Measurements from ENCODE around the gene ZNF23.

ZNF23 gene

DNA sequence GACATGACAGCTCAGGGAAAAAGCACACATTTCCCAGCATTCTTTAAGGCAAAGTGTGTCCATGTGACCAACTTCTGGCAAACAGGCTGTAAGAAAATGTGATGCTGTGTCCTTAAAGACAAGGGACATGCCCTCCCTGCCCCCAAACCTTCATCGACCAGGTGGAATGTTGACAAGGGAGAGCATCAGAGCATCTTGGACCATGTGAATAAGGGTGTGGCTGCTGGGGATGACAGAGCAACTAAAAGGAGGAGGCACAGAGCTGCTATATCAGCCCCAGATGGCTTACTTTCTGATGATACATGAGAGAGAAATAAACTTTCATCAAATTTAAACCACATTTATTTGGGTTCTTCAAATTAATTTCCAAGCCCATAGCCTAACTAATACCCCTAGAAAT lies 2.2 kb upstream of the ZNF23 start:
- no peak for DNase-seq

- DNase-seq = no peak
These were observed 1.1 kb downstream of the ZNF23 start for GRCh38 chr16:71460941-71461340.

DNA sequence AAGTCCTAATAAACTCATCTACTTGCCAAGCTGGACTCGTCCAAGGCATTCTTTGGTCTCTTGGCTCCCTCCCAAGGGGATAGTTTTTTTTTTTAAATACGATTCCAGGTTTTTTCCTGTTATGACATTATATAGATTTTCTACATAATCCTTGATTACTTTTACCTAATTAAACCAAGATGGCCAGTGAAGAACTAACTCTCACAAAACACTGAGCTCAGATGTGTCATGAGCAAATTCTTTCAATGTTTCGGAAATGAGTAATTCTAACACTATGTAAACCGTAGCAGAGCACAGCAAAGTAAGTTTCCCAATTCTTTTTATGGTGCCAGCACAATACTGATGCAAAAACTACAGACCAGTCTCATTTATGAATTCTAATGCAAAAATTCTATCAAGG lies 1.8 kb downstream of the ZNF23 start:
- no peak for DNase-seq

DNA sequence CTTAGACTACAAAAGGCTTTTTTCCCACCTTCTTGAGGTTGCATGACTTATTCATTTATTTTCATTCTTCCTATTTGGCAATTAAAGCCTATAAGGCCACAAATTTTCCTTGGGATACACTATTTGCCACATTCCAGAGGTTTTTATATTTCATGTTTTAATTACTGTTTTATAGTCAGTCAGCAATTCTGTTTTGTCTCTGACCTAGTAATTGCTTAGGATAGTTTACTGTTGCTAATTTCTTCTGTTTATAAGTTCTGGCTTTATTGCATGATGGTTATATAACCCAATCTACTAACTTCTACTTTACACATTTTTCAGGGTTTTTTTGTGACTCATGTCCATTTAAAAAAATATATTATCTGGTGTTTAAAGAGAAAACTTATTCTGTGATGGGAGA lies 2.5 kb downstream of the ZNF23 start:
- no peak for DNase-seq

DNA sequence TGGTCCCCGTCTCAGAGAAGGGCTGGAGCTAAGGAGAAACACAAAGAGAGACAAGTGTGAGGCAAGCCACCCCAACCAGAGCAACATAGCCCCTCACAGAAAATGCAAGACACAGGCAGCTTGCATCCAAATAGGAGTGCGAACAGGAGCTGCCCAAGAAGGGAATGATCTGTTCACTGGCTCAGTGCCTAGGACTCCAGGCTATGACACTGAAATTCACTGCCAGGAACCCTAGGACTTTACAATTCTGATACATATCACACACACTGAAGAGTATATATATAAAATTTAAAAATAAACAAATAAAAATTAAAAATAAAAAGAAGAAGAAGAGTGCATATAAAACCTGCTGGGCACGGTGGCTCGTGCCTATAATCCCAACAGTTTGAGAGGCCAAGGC lies 5.2 kb downstream of the ZNF23 start:
- no peak for DNase-seq

- DNase-seq = no peak
These were observed 9.0 kb downstream of the ZNF23 start for GRCh38 chr16:71453036-71453435.

- no peak for DNase-seq
These were observed 13.0 kb downstream of the ZNF23 start for GRCh38 chr16:71449020-71449419.

GRCh38 chr16:71448274-71448866 lies 13.7 kb downstream of the ZNF23 start:
- no peak for DNase-seq

- DNase-seq = no peak
These were observed 18.3 kb downstream of the ZNF23 start for GRCh38 chr16:71443714-71444113.

GRCh38 chr16:71442051-71442440 lies 20.0 kb downstream of the ZNF23 start, which contains the start of gene TLE7:
TSS of gene TLE7 (minus strand) at chr16:71442054. CDS start at chr16:71433324, 8,730 bp downstream.
- DNase-seq = no peak

GRCh38 chr16:71441348-71442050 lies 20.5 kb downstream of the ZNF23 start:
- DNase-seq = no peak

DNA sequence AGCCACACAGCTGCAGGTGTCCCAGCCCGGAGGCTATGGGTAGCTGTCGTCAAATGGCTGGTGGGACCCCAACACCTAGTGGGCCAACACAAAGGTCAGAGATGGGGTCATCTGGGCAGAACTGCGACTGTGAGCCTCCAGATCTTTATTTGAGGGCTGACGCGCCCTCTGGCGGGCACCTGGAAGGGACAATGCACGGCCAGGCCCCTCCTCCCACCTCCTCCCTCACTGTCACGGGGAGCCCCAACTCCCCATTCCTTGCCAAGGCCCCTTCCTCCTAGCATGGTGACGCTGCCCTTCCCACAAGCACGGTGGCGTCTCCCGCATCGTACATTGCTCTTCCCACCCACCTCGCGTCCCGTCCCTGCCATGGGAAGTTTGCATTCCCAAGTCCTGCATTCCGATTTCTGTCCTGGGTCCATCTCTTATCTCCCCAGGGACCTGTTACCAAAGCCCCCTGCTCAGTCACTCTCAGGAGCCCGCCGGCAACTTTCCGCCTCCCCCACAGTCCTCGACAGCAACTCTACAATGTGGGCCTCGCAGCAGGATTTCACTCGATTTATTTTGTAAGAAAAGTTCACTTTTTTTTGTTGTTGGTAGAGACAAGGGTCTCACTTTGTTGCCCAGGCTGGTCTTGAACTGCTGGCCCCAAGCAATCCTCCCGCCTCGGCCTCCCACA lies 21.2 kb downstream of the ZNF23 start:
- DNase-seq = no peak

- no peak for DNase-seq
These were observed 22.5 kb downstream of the ZNF23 start for GRCh38 chr16:71439523-71439922.

- DNase-seq = no peak
These were observed 25.6 kb downstream of the ZNF23 start for GRCh38 chr16:71436473-71436872.

DNA sequence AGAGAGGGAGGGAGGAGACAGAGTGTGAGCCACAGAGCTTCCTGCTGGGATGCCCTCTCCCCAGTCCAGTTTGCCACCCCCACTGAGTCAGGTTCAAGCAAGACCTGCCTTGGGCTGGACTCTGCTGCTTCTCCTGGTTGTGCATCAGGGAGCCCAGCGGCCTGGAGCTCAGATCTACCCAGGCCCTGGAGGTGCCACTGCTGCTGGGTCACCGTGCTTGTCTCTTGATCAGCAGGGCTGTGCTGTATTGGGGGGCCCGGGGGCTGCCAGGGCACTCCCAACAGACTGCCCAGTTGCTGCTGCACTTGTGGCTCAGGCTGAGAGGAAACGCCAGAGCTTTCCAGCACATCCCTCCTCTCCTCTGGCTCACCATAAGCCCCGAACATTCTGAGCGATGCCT lies 29.1 kb downstream of the ZNF23 start:
- DNase-seq = no peak

DNA sequence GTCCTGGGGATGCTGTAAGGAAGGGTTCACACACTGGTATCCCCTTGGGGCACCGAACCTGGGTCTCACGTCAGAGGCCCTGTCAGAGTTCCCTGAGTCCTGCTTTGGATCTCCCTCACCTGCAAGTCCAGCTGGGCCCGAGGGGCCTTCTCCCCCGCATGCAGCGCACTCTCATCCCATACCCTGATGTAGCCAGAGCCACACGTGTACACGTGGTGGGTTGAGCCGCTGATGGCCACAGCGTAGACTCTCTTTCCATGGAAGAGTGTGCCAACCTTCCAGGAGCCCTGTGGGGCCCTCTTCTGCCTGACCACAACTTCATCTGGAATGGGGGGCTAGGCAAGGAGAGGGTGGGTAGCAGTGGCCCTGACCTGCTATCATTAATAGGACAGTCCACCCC lies 30.1 kb downstream of the ZNF23 start:
- DNase-seq = no peak

DNA sequence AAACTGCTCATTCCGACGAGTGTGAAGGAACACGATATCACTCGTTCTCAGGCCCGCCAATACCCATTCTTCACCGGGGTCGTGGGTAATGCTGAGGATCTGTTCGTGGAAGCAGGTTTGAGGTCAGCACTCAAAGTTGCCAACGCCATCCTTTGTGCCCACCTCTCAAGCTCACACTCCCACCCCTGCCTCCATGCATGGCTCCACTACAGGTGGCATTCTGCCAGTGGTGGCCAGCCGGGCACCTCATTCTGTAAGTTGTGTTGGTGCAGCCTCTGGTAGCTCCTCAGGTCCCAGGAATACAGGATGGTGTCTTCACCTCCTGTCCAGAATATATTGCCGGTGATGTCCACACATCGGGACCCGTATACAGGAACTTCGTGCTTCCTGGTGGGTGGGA lies 30.9 kb downstream of the ZNF23 start:
- DNase-seq = no peak

DNA sequence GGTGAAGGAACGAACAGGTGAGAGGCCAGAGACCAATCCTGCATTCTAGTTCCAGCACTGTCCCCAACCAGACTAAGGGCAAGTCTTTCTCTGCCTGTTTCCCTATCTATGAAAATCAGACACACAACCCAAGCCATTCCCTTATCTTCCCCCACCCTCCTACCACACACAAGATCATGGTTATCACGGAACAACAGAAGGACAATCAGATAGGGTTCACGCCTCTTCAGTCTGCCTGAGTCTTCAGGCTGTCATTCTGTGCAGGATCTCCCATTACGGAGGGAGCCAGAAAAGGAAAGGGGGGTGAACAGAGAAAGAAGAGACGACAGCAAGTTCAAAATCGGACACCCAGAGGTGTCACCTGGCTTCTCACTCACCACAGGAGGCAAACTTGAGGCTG lies 31.3 kb downstream of the ZNF23 start:
- DNase-seq = no peak

DNA sequence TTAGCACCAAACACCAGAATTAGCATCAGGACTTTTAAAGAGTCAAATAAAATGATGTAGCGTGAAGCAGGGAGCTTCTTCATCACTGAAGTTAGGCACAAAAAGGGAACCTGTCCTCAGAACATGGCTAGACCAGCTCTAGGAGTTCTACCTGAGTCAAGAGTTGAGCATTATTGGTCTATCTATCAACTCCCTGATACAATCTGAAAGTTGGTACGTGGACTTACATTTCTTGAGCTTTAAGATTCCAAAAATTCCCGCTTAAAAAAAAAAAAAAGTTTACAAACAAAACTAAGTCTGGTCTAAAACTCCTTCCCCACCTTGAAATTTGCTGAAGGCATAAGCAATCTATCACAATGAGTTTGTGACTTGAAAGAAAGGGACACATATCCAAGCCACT lies 32.5 kb downstream of the ZNF23 start:
- no peak for DNase-seq

DNA sequence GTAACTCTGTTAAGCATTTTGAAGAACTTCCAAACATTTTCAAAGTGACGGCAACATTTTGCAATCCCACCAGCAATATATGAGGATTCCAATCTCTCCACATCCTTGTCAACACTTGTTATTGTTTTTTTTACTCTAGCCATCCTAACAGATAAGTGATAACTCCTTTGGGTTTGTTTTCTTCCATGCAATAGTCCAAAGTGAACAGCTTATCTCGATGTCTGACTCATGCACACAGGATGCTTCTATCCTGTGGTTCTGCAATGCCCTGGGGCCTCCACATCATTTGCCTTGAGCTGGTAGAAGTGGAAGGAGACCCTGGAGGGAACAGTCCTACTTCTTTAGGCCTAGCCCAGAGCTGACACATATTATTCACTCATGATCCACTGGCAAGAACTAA lies 33.2 kb downstream of the ZNF23 start:
- no peak for DNase-seq

- no peak for DNase-seq
These were observed 33.7 kb downstream of the ZNF23 start for GRCh38 chr16:71428385-71428784.

GRCh38 chr16:71426880-71427615 lies 35.0 kb downstream of the ZNF23 start:
- DNase-seq = no peak

DNA sequence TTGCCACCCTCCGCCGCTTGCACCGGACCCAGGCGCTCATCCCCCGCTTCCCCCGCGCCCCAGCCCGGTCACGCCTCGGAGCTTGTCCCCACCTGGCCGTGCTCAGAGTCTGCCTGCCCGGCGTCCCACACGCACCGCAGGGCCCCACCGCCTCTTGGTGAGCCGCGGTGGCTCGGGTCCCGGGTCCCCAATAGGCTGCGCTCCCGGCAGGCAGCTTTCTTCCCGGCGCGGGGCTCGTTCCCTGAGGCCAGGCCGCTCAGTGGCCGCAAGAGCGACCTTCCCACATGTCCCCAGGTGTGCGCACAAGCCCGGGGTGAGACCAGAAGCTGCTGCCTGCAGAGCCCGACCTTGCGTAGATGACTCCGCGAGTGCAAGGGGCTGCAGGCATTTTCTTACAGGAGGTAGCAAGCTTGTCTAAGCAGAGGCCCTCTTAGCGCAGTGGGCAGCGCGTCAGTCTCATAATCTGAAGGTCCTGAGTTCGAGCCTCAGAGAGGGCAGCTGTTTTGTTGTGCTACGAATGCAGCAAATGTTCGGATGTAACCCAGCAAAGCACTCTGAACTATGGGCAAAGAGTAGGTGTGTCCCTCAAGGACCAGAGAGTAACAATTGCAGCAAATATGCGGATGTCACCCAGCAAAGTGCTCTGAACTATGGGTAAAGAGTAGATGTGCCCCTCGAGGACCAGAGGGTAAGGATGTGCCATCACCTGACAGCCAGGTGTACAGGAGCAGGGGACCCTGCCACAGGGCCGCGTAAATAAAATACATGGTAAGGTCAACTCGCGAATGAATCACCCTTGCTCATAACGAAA lies 35.8 kb downstream of the ZNF23 start:
- peak; percentile 97 for DNase-seq
